ACHN (cell line): ENCODE results near the gene CEP63.

Experiments used
- DNase-seq: peaks from one replicate; pipeline ENCODE4 v3.0.0-alpha.2; 2015
- in situ Hi-C: cut with HindIII; loops from 2 replicates; pipeline ENCODE4 v1.10.0; 2017; ENCODE audit warnings: low sequenced_read_pairs, low pct_ligation_motif_present, low pct_unique_long_range_greater_than_20kb

The CEP63 gene

DNA sequence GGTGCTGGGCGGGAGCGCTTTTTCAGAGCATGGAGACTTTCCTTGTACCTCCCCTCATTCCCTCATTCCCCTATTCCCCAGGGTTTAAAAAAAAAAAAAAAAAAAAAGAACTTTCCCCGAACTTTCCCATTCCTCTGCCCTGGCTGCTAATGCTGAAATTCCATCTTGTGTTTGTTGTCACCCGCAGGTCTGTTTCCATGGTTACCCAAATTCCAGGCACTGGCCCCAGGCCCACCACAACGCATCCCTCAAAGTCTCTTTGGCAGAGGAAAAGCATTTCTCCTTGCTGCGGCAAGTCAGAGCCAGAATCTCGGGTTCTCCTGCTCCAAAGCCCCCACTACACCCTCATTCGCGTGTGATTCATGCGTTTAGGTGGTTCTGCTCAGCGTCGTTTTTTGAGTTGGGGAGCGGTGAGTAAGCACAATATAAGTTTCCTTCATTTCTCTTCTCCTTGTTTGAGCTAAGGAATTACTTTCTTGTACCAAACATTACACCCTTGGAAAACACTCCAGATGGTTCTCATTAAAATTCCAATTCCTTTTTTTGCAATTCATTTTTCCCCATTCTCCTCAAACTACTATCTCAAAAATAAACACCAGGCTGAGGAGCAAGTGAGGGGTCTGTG lies 21.7 kb upstream of the CEP63 start:
- DNase-seq: no peak
- in situ Hi-C loops: no loop called here

DNA sequence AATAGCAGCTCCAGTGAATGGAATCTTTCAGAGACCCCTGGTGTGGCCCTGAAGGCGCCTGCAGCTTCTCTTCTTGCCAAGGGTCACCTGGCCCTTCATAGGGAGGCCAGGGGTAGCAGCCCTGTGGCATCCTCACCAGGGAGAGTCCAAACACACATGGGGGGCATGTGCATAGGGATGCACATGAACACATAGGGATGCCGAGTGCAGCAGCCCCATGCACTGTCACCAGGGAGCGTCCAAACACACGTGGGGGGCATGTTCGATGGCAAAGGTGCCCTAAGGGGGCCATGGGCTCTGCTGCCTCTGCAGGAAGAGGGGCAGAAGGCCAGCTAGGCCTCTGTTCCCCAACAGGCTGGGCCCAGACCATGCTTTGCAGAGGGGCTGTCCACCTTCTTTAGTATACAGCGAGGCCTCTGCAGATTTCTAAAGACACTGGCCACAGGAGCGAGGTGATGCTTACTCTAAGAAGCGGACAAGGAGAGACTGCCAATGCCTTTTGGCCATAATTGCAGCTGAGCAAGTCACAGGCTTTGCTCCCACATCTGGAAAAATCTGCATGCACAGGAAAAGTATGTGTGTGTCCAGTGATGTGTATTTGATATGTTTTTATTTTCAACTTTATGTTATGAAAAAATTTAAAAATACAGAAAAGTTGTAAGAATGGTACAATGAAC lies 21.0 kb upstream of the CEP63 start:
- no peak for DNase-seq
- in situ Hi-C loops: no loop called here

DNA sequence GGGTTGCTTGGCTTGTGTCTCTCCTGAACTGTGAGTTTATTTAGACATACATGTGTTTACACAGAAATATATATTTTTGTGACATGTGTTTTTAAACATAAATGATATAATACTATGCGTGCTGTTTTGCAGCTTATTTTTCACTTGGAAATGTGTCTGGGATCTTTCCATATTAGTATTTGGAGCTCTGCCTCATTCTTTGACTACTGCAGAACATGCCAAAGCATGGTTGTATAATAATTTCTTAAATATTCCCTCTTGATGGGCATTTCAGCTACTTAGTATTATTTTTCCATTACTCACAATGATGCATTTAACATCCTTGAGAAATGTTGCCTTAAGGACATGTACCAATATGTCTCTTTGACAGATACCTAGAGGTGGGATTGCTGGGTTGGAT lies 19.5 kb upstream of the CEP63 start:
- DNase-seq: no peak
- in situ Hi-C loops: no loop called here

- in situ Hi-C loops: no loop called here
Observed at GRCh38 chr3:134468519-134468918, 17.3 kb upstream of the CEP63 start.

GRCh38 chr3:134471521-134472193 lies 14.2 kb upstream of the CEP63 start:
- no peak for DNase-seq
- in situ Hi-C loops: no loop called here

More at GRCh38 chr3:134468519-134468918, 17.3 kb upstream of the CEP63 start:
- no peak for DNase-seq

GRCh38 chr3:134472831-134473230 lies 13.0 kb upstream of the CEP63 start:
- in situ Hi-C loops: no loop called here
- no peak for DNase-seq

DNA sequence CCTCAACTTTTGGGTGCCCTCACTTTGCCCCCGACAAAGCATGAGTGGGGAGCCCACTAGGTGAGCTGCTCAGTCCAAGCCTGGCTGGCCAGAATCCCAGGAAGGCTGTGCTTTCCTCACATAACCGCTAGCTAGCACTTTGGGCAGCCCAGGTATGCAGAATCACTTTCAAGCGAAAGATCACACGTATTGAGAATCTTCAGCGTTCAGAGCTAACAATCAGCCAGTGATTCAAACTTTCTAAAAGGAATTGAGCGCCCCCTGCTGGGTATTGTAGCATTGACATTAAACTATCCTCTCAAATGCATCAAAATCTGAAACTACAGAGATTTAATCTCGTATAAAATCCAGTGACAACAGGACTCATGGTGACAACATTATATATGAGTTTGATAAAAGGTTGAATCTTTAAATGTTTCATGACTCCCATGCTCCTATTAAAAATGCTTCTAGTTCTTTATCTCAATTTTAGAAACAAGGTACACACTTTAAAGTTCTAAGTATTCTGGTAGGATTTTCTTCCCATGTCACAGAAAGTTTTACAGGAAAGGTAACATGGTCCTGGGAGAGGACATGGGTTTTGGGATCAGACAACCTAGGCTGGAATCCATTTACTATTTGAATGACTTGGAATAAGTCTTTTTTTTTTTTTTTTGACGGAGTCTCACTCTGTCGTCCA lies 11.8 kb upstream of the CEP63 start:
- peak; percentile 80 for DNase-seq
- in situ Hi-C loops: no loop called here

DNA sequence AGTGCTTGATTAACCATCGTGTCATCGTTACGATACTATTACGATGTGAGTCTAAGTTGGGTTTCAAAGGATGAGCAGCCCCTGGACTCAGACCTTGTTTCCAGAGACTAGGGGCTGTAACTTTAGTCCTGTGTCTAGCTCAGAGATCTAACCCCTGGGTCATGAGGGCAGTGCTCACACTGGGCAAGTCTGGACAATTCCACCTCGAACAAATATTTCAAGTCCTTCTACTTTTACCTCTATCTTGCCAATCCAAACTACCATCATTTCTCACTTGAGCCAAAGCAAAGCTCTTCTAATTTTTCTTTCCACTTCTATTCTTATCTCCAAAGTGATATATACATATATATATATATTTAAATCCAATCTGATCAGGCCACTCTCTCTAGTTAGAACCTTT lies 10.9 kb upstream of the CEP63 start:
- no peak for DNase-seq
- in situ Hi-C loops: loop anchor here (25.0 kb wide), 1 partner anchor 188 kb away; no protein-coding TSS in a partner anchor

DNA sequence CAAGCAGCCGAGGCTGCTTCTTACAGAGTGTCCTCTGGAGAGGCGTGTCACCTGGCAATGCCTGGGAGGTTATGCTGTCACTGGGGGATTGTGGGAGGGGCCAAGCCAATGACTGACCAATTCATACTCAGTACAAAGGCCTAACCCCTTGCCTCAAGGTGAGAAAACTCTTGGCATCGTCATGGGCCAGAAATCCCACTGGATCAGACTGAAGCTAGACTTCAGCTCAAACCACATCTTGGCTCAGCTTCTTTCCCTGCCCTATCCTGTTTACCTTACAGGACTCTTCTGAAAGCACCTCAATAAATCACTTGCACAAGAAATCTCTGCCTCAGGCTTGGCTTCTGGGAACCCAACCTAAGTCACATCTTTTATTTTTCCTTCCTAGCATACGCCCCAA lies 9.6 kb upstream of the CEP63 start:
- in situ Hi-C loops: loop anchor here (25.0 kb wide), 1 partner anchor 189 kb away; no protein-coding TSS in a partner anchor
- DNase-seq: no peak

DNA sequence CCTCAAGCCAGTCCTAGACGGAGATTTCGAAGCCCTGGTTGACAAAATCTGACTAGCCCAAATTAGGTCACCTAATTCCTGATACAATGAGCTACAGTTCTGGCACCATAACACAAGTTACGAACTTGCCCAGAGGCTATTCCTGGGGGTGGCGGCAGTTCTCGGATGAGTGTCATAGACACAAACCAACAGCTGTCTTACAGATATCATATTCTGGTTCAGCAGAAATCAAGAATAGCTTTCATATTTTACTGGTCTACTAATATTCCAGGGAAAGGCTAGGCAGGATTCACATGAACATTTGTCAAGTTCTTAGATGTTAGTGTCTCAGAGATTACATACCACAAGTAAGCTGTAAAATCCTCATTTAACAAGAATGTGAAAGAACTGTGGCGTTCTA lies 8.9 kb upstream of the CEP63 start:
- DNase-seq: no peak
- in situ Hi-C loops: loop anchor here (25.0 kb wide), 1 partner anchor 190 kb away; no protein-coding TSS in a partner anchor

GRCh38 chr3:134477938-134478337 lies 7.9 kb upstream of the CEP63 start:
- DNase-seq: peak; percentile 55
- in situ Hi-C loops: loop anchor here (25.0 kb wide), 1 partner anchor 191 kb away; no protein-coding TSS in a partner anchor

DNA sequence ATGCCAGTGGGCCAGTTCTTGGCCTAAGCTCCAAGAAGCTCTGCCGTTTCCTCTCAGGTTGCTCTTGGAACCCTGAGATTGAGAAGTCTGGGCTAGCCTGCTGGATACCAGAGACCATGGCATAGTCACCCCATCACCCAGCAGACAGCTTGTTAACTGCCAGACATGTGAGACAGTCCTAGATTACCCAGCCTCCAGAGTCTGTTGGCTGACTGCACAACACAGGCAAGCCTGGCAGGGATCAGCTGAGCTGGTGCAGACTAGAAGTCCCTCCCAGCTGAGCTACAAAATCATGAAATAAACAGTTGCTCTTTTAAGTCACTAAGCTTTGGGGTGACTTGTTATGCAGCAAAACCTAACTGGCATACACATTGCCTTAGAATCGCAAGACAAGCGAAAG lies 5.3 kb upstream of the CEP63 start:
- no peak for DNase-seq
- in situ Hi-C loops: loop anchor here (25.0 kb wide), 1 partner anchor 193 kb away; no protein-coding TSS in a partner anchor

DNA sequence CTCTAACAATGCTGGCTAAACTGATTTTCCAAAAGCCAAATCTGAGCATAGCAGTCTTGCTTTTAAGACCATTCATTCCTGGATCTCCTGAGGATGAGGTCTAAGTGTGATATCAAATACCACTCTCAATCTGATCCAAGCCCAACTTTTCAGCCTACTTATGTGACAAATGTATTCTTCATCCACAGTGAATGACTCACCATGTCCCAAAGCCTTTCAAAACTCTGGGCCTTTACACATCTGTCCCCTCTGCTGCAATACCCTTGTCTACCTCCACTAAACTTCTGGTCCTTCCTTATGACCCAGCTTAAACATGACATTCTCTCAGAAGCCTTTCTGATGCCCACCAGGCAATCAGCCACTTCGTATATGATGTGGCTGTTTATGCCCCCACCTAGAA lies 4.7 kb upstream of the CEP63 start:
- DNase-seq: no peak
- in situ Hi-C loops: loop anchor here (25.0 kb wide), 1 partner anchor 194 kb away; no protein-coding TSS in a partner anchor

GRCh38 chr3:134482622-134483021 lies 3.2 kb upstream of the CEP63 start:
- in situ Hi-C loops: loop anchor here (25.0 kb wide), 1 partner anchor 195 kb away; no protein-coding TSS in a partner anchor
- no peak for DNase-seq

GRCh38 chr3:134483195-134483900 lies 2.5 kb upstream of the CEP63 start:
- peak; percentile 60 for DNase-seq
- in situ Hi-C loops: loop anchor here (25.0 kb wide), 1 partner anchor 196 kb away; no protein-coding TSS in a partner anchor

GRCh38 chr3:134485075-134485717 lies 661 bp upstream of the CEP63 start:
- peak; percentile 39 for DNase-seq
- in situ Hi-C loops: loop anchor here (25.0 kb wide), 1 partner anchor 198 kb away; no protein-coding TSS in a partner anchor

DNA sequence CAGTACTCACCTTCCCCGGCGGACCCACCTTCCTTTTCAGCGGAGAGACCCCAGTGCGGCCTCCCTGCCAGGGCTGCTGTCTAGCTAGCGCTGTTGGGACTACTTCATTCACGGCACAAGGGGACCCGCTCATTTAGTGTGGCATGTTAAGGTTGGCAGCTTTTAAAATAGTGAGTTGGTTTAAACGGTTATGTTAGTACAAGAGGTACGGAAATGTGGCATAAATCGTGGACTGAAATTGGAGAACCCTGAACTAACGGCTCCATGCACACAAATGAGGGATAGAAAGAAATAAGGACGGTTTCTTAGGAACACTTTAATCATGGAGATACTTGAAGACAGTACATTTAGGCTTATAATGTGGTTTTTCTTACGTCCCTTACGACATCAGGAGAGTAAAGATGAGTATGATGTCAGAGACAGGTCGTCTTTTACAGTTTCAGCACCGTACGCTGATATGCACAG lies 752 bp downstream of the CEP63 start:
- no peak for DNase-seq
- in situ Hi-C loops: loop anchor here (25.0 kb wide), 1 partner anchor 199 kb away; no protein-coding TSS in a partner anchor
